ENCODE results near the gene SLC28A2. TPM values are rescaled to one million over a fixed set of nuclear protein-coding genes. Genes with fewer than 3 reads are reported as not detected.
"Not testable (repeated sequence)": the region's sequence is repeated elsewhere in the genome, so short reads cannot be mapped to it uniquely, and the experiment has no call there.

The SLC28A2 gene
- total RNA-seq, 1 donor from 2014 or later, result not detected

GRCh38 chr15:45262906-45263461, 10.9 kb downstream of the SLC28A2 start:
- DNase-seq (ENCODE audit: low spot score), result no peak

- no peak for DNase-seq (ENCODE audit: low spot score)
Observed at GRCh38 chr15:45263854-45264253, 11.8 kb downstream of the SLC28A2 start.

GRCh38 chr15:45265506-45265905, 13.5 kb downstream of the SLC28A2 start:
- no peak for DNase-seq (ENCODE audit: low spot score)

DNA sequence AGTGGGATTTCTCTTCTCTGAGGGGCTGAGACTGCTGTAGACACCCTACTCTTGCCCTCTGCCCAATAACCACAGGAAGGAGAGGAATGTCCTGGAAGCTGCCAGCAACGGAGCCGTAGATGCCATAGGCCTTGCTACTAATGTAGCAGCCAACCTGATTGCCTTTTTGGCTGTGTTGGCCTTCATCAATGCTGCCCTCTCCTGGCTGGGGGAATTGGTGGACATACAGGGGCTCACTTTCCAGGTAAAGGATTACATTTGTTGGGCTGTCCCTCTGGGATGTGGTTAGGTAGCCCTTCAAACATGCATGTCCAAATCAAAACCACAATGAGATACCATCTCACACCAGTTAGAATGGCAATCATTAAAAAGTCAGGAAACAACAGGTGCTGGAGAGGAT, 16.1 kb downstream of the SLC28A2 start:
- DNase-seq (ENCODE audit: low spot score), result no peak

GRCh38 chr15:45274636-45275380, 22.8 kb downstream of the SLC28A2 start:
- no peak for DNase-seq (ENCODE audit: low spot score)

GRCh38 chr15:45276831-45277230, 24.8 kb downstream of the SLC28A2 start:
- DNase-seq (ENCODE audit: low spot score), result no peak

- DNase-seq (ENCODE audit: low spot score), result peak; percentile 99
Observed at GRCh38 chr15:45279024-45279698, 27.1 kb downstream of the SLC28A2 start.

DNA sequence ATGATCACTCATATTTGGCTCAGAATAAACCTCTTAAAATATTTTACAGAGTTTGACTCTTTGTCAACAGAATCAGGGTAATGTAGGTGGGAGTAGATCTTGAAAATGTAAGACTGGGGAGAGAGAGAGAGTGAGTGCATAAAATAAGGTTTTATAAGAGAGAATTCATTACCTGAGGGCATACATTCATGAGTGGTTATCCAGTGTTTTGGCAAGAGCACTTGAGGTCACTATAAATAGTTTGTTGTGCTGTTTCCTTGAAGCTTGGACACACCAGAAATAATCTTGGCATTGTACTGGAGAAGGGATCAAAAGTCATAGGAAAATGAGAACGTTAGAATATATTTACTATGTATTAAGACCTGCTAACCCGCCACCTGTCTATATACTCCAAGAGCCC, 33.4 kb downstream of the SLC28A2 start:
- DNase-seq (ENCODE audit: low spot score), result no peak

- DNase-seq (ENCODE audit: low spot score), result no peak
Observed at GRCh38 chr15:45287390-45287956, 35.4 kb downstream of the SLC28A2 start.

GRCh38 chr15:45288947-45289346, 36.9 kb downstream of the SLC28A2 start:
- DNase-seq (ENCODE audit: low spot score), result no peak

DNA sequence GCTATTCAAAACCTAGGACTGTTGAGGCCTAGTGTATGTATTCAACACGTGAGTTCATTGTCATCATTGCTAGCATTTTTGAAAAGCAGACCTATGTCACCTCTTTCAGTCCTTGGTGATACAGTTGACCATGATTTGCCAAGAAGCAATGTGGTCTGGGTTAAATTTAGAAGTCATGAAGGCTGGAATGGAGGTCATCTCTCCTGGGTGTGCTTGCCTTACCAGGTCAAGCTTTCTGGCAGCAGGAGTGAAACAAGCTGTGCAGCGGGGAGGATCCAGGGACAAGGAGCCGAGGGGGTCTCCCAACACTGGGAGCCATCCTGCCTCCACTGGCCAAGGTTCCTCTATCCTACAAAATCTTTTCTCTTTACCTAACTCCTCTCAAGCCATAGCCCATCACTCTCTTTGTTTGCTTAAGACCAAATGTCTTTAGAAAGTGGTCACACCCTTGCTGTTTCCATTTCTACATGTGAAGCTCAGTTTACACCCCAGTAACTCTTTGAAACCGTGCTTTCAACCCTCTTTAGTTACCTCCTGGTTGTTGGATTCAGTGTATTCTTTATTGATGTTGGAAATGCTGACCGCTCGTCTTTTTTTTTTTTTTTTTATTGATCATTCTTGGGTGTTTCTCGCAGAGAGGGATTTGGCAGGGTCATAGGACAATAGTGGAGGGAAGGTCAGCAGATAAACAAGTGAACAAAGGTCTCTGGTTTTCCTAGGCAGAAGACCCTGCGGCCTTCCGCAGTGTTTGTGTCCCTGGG, 40.0 kb downstream of the SLC28A2 start:
- DNase-seq (ENCODE audit: low spot score), result no peak

- DNase-seq (ENCODE audit: low spot score), result not testable (repeated sequence)
Observed at GRCh38 chr15:45293326-45293725, 41.3 kb downstream of the SLC28A2 start.

- DNase-seq (ENCODE audit: low spot score), result not testable (repeated sequence)
Observed at GRCh38 chr15:45298964-45299378, 46.9 kb downstream of the SLC28A2 start.

- DNase-seq (ENCODE audit: low spot score), result no peak
Observed at GRCh38 chr15:45304711-45305110, 52.7 kb downstream of the SLC28A2 start.

DNA sequence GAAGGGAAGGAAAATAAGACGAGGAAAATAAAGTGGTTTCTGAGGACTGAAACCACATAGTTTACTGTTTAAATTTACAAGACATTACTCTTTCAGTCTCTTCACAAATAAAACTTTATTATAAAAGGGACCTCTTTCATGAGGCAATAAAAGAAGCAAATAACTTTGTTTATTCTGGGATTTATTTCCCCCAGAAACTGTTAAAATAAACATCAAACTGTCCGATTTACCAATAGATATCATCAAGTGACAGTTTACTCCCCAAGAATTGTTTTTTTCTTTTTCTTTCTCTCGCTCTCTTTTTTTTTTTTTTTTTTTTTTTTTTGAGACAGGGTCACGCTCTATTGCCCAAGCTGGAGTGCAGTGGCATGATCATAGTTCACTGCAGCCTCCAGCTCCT, 54.1 kb downstream of the SLC28A2 start:
- no peak for DNase-seq (ENCODE audit: low spot score)

DNA sequence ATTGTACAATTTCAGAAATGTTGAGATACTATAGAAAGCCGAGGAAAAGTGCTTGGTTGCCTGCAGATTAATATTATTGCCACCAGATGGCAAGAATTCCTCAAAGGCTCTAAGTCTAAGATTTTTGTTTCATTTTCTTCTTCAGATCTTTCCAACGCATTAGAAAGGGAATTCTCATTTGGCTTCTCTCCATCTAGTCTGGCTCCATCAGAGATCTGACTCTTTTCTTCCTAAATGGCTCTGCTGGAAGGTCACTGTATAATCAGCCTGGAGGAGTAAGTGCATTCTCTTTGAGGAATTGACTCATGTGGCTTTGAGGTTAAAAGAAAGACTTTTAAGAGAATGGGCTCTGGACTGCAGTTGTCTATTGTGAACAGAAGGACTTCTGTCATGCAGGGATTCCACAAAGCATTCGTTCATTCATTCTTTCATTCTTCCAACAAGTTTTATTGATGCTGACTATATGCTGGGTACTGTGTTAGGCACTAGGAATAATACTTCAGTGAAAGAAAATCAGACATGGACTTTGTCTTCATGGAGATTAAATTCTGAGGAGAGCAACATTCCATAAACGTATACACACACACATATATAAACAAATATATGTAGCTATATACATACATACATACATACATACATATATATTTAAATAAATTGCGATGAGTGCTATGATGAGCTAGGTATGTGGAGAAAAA, 55.3 kb downstream of the SLC28A2 start:
- DNase-seq (ENCODE audit: low spot score), result no peak

GRCh38 chr15:45314117-45314516, 62.1 kb downstream of the SLC28A2 start:
- DNase-seq (ENCODE audit: low spot score), result not testable (repeated sequence)

- DNase-seq (ENCODE audit: low spot score), result no peak
Observed at GRCh38 chr15:45314960-45315359, 62.9 kb downstream of the SLC28A2 start.

- no peak for DNase-seq (ENCODE audit: low spot score)
Observed at GRCh38 chr15:45319472-45320214, 67.6 kb downstream of the SLC28A2 start.

GRCh38 chr15:45320581-45321205, 68.7 kb downstream of the SLC28A2 start:
- no peak for DNase-seq (ENCODE audit: low spot score)
